Measurements from ENCODE around the gene GGPS1.

GRCh38 chr1:235291599-235292091, 36.7 kb upstream of the GGPS1 start:
- TF ChIP-seq POLR2AphosphoS5 (IDR thresholded peaks at IDR 0.05; ENCODE audit: low read depth, low read length) (no peak), REST (IDR thresholded peaks at IDR 0.05; ENCODE audit: insufficient read depth in 1 of 2, low read depth in 2 of 2, low read length in 2 of 2) (no peak), SIN3A (IDR thresholded peaks at IDR 0.05; ENCODE audit: borderline replicate concordance, insufficient read depth, low read length) (no peak), TAF1 (IDR thresholded peaks at IDR 0.05; ENCODE audit: borderline replicate concordance, insufficient read depth, low read length) (no peak)

Data from PFSK-1 (cell line).